WTC11 (cell line): ENCODE measurements around the gene COX19. TPM values are rescaled to one million over a fixed set of nuclear protein-coding genes. Genes with fewer than 3 reads are reported as not detected.

ENCODE experiments used
- ATAC-seq: fragments of 200-7000 bp; cut with Tn5 transposase; 2 replicates; pipeline ENCODE4 v1.10.0; 2021; ENCODE audit warnings: mild to moderate bottlenecking, moderate library complexity
- CTCF ChIA-PET: fragments of 300-600 bp; sonication (Branson Sonifier 250); formaldehyde crosslinking; loops from one replicate; lab custom pipeline; 2021; ENCODE audit warnings: antibody characterized with exemption; lab: Charles Lee
- POLR2A ChIA-PET: fragments of 350-600 bp; sonication (Branson Sonifier 250); formaldehyde crosslinking; loops from one replicate; lab custom pipeline; 2021; ENCODE audit warnings: antibody characterized with exemption; lab: Charles Lee
- DNase-seq: peaks from one replicate; pipeline ENCODE4 v3.0.0; 2021; ENCODE audit warnings: low spot score
- H3K27ac Mint-ChIP-seq: 2 replicates; pipeline ENCODE4 v1.8.0; 2021; ENCODE audit warnings: mixed read lengths
- H3K27me3 Mint-ChIP-seq: 2 replicates; pipeline ENCODE4 v1.8.0; 2021; ENCODE audit warnings: low read depth, mild to moderate bottlenecking, moderate library complexity, mixed read lengths
- H3K36me3 Mint-ChIP-seq: 2 replicates; pipeline ENCODE4 v1.8.0; 2021; ENCODE audit warnings: mixed read lengths
- H3K4me1 Mint-ChIP-seq: 2 replicates; pipeline ENCODE4 v1.8.0; 2022; ENCODE audit warnings: mixed read lengths
- H3K4me3 Mint-ChIP-seq: 2 replicates; pipeline ENCODE4 v1.8.0; 2021; ENCODE audit warnings: mild to moderate bottlenecking, moderate library complexity, mixed read lengths
- H3K9me3 Mint-ChIP-seq: 2 replicates; pipeline ENCODE4 v1.8.0; 2021; ENCODE audit warnings: mixed read lengths
- CBFB ChIP-seq: sonication (generic); formaldehyde crosslinking; IDR thresholded peaks from 2 replicates; pipeline ENCODE4 v1.8.1; 2022; ENCODE audit warnings: mild to moderate bottlenecking, low read depth, missing genetic modification reagents
- CREB1 ChIP-seq: sonication (generic); formaldehyde crosslinking; IDR thresholded peaks from 2 replicates; pipeline ENCODE4 v1.8.0; 2023; ENCODE audit warnings: mild to moderate bottlenecking, missing genetic modification reagents
- ETV6 ChIP-seq: sonication (generic); formaldehyde crosslinking; IDR thresholded peaks from 2 replicates; pipeline ENCODE4 v1.8.1; 2022; ENCODE audit warnings: mild to moderate bottlenecking, missing genetic modification reagents
- FOXJ3 ChIP-seq: sonication (generic); formaldehyde crosslinking; IDR thresholded peaks from 2 replicates; pipeline ENCODE4 v1.9.0; 2021; ENCODE audit warnings: missing genetic modification reagents, mild to moderate bottlenecking, borderline replicate concordance
- IRF2 ChIP-seq: sonication (generic); formaldehyde crosslinking; IDR thresholded peaks from 2 replicates; pipeline ENCODE4 v1.8.0; 2022; ENCODE audit warnings: low read depth, missing genetic modification reagents, borderline replicate concordance
- KAT7 ChIP-seq: sonication (generic); formaldehyde crosslinking; IDR thresholded peaks from 2 replicates; pipeline ENCODE4 v1.8.1; 2023; ENCODE audit warnings: missing genetic modification reagents, mild to moderate bottlenecking, borderline replicate concordance
- MXD4 ChIP-seq: fragments of 250-450 bp; sonication (Bioruptor Pico); IDR thresholded peaks from 2 replicates; pipeline ENCODE4 v1.8.0; 2021; ENCODE audit warnings: mild to moderate bottlenecking, moderate library complexity, borderline replicate concordance
- MYBL2 ChIP-seq: sonication (generic); formaldehyde crosslinking; IDR thresholded peaks from 2 replicates; pipeline ENCODE4 v1.8.1; 2023; ENCODE audit warnings: mild to moderate bottlenecking, moderate library complexity, missing genetic modification reagents
- NR2C2 ChIP-seq: sonication (generic); formaldehyde crosslinking; IDR thresholded peaks from 2 replicates; pipeline ENCODE4 v1.8.0; 2022; ENCODE audit warnings: mild to moderate bottlenecking, missing genetic modification reagents
- SMAD4 ChIP-seq: sonication (generic); formaldehyde crosslinking; IDR thresholded peaks from 2 replicates; pipeline ENCODE4 v1.8.0; 2022; ENCODE audit warnings: mild to moderate bottlenecking, missing genetic modification reagents
- TCF7 ChIP-seq: sonication (generic); formaldehyde crosslinking; IDR thresholded peaks from 2 replicates; pipeline ENCODE4 v1.8.0; 2022; ENCODE audit warnings: mild to moderate bottlenecking, low read depth, missing genetic modification reagents, moderate library complexity
- TEAD4 ChIP-seq: sonication (generic); formaldehyde crosslinking; IDR thresholded peaks from 2 replicates; pipeline ENCODE4 v1.8.0; 2022; ENCODE audit warnings: mild to moderate bottlenecking, missing genetic modification reagents
- ZNF232 ChIP-seq: sonication (generic); formaldehyde crosslinking; IDR thresholded peaks from 2 replicates; pipeline ENCODE4 v1.8.0; 2022; ENCODE audit warnings: mild to moderate bottlenecking, missing genetic modification reagents
- total RNA-seq: library from RNA; stranded (reverse); gene quantifications from 3 replicates; pipeline ENCODE4 v1.2.3, GENCODE V29; 2021
- TF ChIP-seq, protein P1 (sequence below): sonication (generic); formaldehyde crosslinking; IDR thresholded peaks from 2 replicates; pipeline ENCODE4 v1.8.1; 2023; ENCODE audit warnings: mild to moderate bottlenecking, missing genetic modification reagents
- TF ChIP-seq, protein P2 (sequence below): sonication (generic); formaldehyde crosslinking; IDR thresholded peaks from 2 replicates; pipeline ENCODE4 v1.8.0; 2022; ENCODE audit warnings: mild to moderate bottlenecking, missing genetic modification reagents
- TF ChIP-seq, protein P3 (sequence below): fragments of 250-450 bp; sonication (Bioruptor Pico); IDR thresholded peaks from 2 replicates; pipeline ENCODE4 v1.9.0; 2021; ENCODE audit warnings: moderate library complexity, mild to moderate bottlenecking, inconsistent platforms, borderline replicate concordance
- TF ChIP-seq, protein P4 (sequence below): sonication (generic); formaldehyde crosslinking; IDR thresholded peaks from 2 replicates; pipeline ENCODE4 v1.8.1; 2022; ENCODE audit warnings: low read depth, mild to moderate bottlenecking, moderate library complexity, missing genetic modification reagents, borderline replicate concordance
- TF ChIP-seq, protein P5 (sequence below): sonication (generic); formaldehyde crosslinking; IDR thresholded peaks from 2 replicates; pipeline ENCODE4 v1.8.1; 2023; ENCODE audit warnings: mild to moderate bottlenecking, missing genetic modification reagents, moderate library complexity
- TF ChIP-seq, protein P6 (sequence below): sonication (generic); formaldehyde crosslinking; IDR thresholded peaks from 2 replicates; pipeline ENCODE4 v1.8.1; 2022; ENCODE audit warnings: mild to moderate bottlenecking, missing genetic modification reagents, moderate library complexity, borderline replicate concordance
- TF ChIP-seq, protein P7 (sequence below): sonication (generic); formaldehyde crosslinking; IDR thresholded peaks from 2 replicates; pipeline ENCODE4 v1.8.1; 2023; ENCODE audit warnings: mild to moderate bottlenecking, missing genetic modification reagents
- TF ChIP-seq, protein P8 (sequence below): fragments of 250-450 bp; sonication (Bioruptor Pico); conservative IDR thresholded peaks from 2 replicates; pipeline ENCODE4 v1.9.0; 2021; ENCODE audit warnings: mild to moderate bottlenecking

The COX19 gene
- total RNA-seq, 1 experiment from 2014 or later = 13.2 TPM

DNA sequence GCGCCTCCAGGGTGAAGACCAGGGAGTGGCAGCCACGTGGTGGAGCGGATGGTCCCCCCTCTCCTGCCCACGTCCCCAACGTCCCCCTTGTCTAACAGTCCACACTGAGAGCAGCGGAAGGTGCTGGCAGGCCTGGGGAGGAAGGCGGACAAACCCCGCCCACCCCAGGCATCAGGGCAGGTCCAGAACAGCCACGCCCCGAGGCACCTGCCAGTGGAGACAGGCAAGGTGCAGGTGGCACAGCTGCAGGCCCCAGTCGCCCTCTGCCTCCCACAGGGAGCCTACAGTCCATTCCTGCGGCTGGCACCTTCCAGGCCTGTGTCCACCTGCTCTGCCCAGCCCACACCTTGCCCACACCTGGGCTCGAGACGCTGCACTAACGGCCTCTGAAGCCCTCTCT is 32.6 kb upstream of the COX19 start:
- DNase-seq (no peak), ATAC-seq (no peak)
- H3K36me3 Mint-ChIP-seq = peaks cover 11% of the 10 kb centered on the region; the same call in 1 of the 2 replicates

DNA sequence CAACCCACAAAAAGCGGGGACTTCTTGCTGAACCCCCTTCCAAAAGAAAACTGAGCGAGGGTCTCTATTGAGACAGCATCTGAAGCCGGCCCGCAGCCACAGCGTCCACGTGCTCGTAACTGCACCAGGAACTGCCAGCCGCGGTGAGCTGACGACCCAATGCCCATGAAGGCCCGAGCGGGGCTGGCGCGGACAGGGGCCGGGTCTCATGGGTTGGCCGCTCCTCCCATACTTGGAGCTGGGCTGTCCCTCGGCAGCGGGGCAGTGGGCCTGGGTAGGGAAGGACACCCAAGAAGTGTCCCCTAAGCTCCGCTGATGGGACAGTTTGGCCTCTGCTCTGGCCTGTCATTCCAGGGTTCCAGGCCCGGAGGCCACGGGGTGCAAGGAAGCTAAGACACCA is 30.0 kb upstream of the COX19 start:
- TF ChIP-seq TEAD4 (no peak), IRF2 (CRISPR knock-in tag) (no peak), TCF7 (CRISPR knock-in tag) (no peak), MXD4 (no peak)
- TF ChIP-seq, protein P1, sequence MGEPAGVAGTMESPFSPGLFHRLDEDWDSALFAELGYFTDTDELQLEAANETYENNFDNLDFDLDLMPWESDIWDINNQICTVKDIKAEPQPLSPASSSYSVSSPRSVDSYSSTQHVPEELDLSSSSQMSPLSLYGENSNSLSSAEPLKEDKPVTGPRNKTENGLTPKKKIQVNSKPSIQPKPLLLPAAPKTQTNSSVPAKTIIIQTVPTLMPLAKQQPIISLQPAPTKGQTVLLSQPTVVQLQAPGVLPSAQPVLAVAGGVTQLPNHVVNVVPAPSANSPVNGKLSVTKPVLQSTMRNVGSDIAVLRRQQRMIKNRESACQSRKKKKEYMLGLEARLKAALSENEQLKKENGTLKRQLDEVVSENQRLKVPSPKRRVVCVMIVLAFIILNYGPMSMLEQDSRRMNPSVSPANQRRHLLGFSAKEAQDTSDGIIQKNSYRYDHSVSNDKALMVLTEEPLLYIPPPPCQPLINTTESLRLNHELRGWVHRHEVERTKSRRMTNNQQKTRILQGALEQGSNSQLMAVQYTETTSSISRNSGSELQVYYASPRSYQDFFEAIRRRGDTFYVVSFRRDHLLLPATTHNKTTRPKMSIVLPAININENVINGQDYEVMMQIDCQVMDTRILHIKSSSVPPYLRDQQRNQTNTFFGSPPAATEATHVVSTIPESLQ (CRISPR knock-in tag) = no peak
- TF ChIP-seq, protein P2, sequence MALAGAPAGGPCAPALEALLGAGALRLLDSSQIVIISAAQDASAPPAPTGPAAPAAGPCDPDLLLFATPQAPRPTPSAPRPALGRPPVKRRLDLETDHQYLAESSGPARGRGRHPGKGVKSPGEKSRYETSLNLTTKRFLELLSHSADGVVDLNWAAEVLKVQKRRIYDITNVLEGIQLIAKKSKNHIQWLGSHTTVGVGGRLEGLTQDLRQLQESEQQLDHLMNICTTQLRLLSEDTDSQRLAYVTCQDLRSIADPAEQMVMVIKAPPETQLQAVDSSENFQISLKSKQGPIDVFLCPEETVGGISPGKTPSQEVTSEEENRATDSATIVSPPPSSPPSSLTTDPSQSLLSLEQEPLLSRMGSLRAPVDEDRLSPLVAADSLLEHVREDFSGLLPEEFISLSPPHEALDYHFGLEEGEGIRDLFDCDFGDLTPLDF = no peak
- TF ChIP-seq, protein P3, sequence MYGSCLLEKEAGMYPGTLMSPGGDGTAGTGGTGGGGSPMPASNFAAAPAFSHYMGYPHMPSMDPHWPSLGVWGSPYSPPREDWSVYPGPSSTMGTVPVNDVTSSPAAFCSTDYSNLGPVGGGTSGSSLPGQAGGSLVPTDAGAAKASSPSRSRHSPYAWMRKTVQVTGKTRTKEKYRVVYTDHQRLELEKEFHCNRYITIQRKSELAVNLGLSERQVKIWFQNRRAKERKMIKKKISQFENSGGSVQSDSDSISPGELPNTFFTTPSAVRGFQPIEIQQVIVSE (CRISPR knock-in tag) = no peak
- TF ChIP-seq, protein P4, sequence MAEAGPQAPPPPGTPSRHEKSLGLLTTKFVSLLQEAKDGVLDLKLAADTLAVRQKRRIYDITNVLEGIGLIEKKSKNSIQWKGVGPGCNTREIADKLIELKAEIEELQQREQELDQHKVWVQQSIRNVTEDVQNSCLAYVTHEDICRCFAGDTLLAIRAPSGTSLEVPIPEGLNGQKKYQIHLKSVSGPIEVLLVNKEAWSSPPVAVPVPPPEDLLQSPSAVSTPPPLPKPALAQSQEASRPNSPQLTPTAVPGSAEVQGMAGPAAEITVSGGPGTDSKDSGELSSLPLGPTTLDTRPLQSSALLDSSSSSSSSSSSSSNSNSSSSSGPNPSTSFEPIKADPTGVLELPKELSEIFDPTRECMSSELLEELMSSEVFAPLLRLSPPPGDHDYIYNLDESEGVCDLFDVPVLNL (CRISPR knock-in tag) = no peak
- H3K36me3 Mint-ChIP-seq = peaks cover 11% of the 10 kb centered on the region; the same call in 1 of the 2 replicates

More for the DNA sequence above, 32.6 kb upstream of the COX19 start:
- no peaks in the 10 kb centered on the region for H3K4me1 Mint-ChIP-seq
- no peaks in the 10 kb centered on the region for H3K9me3 Mint-ChIP-seq
- no peak overlapping the region for H3K27ac Mint-ChIP-seq
- no peak for TF ChIP-seq MYBL2 (CRISPR knock-in tag)
- no peak for TF ChIP-seq KAT7
- no peak for TF ChIP-seq NR2C2
- no peak for TF ChIP-seq ZNF232 (CRISPR knock-in tag)
- no peak for TF ChIP-seq SMAD4 (CRISPR knock-in tag)
- no peak for TF ChIP-seq ETV6 (CRISPR knock-in tag)
- TF ChIP-seq, protein P2 = no peak
- no peak for TF ChIP-seq CREB1 (CRISPR knock-in tag)
- TF ChIP-seq, protein P5, sequence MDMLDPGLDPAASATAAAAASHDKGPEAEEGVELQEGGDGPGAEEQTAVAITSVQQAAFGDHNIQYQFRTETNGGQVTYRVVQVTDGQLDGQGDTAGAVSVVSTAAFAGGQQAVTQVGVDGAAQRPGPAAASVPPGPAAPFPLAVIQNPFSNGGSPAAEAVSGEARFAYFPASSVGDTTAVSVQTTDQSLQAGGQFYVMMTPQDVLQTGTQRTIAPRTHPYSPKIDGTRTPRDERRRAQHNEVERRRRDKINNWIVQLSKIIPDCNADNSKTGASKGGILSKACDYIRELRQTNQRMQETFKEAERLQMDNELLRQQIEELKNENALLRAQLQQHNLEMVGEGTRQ = no peak
- no peak for TF ChIP-seq FOXJ3 (CRISPR knock-in tag)
- TF ChIP-seq CBFB (CRISPR knock-in tag) = no peak
- TF ChIP-seq, protein P6, sequence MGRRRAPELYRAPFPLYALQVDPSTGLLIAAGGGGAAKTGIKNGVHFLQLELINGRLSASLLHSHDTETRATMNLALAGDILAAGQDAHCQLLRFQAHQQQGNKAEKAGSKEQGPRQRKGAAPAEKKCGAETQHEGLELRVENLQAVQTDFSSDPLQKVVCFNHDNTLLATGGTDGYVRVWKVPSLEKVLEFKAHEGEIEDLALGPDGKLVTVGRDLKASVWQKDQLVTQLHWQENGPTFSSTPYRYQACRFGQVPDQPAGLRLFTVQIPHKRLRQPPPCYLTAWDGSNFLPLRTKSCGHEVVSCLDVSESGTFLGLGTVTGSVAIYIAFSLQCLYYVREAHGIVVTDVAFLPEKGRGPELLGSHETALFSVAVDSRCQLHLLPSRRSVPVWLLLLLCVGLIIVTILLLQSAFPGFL = no peak
- TF ChIP-seq, protein P7, sequence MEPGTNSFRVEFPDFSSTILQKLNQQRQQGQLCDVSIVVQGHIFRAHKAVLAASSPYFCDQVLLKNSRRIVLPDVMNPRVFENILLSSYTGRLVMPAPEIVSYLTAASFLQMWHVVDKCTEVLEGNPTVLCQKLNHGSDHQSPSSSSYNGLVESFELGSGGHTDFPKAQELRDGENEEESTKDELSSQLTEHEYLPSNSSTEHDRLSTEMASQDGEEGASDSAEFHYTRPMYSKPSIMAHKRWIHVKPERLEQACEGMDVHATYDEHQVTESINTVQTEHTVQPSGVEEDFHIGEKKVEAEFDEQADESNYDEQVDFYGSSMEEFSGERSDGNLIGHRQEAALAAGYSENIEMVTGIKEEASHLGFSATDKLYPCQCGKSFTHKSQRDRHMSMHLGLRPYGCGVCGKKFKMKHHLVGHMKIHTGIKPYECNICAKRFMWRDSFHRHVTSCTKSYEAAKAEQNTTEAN (CRISPR knock-in tag) = no peak
- TF ChIP-seq, protein P8, sequence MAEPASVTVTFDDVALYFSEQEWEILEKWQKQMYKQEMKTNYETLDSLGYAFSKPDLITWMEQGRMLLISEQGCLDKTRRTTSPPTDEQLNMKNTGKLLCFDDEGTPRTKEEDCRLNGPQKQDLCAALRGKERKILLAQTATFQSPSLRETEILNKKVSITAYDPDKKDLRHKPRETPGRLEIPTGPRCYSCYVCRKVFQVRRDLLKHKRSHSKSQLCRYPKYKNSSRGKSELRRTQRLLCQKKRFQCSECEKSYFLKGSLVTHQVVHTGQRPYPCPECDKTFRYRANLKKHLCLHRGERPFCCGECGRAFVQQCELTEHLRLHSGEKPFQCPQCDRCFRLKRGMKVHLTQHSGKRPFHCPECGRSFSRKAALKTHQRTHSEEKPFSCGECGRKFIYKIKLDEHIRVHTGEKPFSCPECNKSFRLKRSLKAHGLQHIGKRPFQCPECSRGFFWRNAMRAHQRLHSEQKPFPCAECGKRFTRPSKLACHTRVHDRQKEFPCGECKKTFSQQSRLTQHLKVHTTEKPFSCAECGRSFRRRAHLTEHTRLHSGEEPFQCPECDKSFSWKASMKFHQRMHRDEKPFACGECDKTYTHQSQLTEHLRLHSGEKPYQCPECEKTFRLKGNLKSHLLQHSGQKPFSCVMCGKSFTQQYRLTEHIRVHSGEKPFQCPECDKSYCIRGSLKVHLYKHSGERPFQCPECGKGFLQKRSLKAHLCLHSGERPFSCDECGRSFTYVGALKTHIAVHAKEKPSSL = no peak
- no peak overlapping the region for H3K4me3 Mint-ChIP-seq
- no peaks in the 10 kb centered on the region for H3K27me3 Mint-ChIP-seq
- POLR2A ChIA-PET = no interaction called here
- CTCF ChIA-PET = interaction anchor here (1.1 kb wide), 1 partner anchor 15 kb away, joined by 8 read pairs; no protein-coding TSS in a partner anchor

More for the DNA sequence above, 30.0 kb upstream of the COX19 start:
- Mint-ChIP-seq H3K27me3 (no peaks in the 10 kb centered on the region), H3K27ac (peak overlapping the region; percentile 27; the same call in 1 of the 2 replicates), H3K4me1 (no peaks in the 10 kb centered on the region), H3K9me3 (no peaks in the 10 kb centered on the region), H3K4me3 (no peak overlapping the region)
- ChIA-PET POLR2A (no interaction called here), CTCF (interaction anchor here (0.9 to 3.2 kb wide), 4 partner anchors 8 to 60 kb away, joined by 3 to 21 read pairs (median 4); partner anchors contain the start of gene GPR146)
- ATAC-seq (no peak), DNase-seq (no peak)
